B cell (primary cell): ENCODE results near the gene RALA.

Source experiments
- EZH2 ChIP-seq: IDR thresholded peaks from 2 replicates; pipeline ENCODE4 v1.6.1; 2012; ENCODE audit warnings: borderline replicate concordance, low read depth, mild to moderate bottlenecking, moderate library complexity, low read length; ENCODE audit not compliant: insufficient read depth, poor library complexity, severe bottlenecking
- TF ChIP-seq, protein P1 (sequence below): fragments of 200-600 bp; IDR thresholded peaks from one replicate; pipeline ENCODE4 v1.8.0; 2022; ENCODE audit warnings: antibody characterized with exemption, mild to moderate bottlenecking

DNA sequence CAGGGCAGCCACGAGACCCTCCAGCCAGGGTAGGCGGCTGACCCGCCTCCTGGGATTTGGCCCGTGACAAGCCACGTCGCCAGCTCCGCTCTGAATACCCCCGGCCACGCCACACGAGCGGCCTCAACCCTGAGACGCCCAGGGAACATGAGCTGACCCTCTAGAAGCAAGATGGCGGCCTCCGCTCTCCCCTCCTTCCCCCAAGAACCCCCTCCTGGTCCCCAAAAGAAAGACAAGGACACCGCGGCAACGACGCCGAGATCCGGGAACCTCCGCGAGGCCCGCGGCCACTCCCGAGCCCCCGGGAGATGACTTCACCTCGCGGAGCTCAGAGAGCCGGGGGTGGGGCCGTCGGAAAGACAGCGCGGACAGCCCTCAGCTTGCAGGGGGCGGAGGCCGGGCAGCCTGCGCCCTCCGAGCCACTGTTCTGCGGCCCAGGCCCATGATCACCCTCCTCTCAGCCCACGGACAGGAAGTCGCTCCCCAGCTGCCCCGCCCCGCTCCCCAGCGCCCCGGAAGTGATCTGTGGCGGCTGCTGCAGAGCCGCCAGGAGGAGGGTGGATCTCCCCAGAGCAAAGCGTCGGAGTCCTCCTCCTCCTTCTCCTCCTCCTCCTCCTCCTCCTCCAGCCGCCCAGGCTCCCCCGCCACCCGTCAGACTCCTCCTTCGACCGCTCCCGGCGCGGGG is at the start of gene RALA:
- TF ChIP-seq, protein P1, sequence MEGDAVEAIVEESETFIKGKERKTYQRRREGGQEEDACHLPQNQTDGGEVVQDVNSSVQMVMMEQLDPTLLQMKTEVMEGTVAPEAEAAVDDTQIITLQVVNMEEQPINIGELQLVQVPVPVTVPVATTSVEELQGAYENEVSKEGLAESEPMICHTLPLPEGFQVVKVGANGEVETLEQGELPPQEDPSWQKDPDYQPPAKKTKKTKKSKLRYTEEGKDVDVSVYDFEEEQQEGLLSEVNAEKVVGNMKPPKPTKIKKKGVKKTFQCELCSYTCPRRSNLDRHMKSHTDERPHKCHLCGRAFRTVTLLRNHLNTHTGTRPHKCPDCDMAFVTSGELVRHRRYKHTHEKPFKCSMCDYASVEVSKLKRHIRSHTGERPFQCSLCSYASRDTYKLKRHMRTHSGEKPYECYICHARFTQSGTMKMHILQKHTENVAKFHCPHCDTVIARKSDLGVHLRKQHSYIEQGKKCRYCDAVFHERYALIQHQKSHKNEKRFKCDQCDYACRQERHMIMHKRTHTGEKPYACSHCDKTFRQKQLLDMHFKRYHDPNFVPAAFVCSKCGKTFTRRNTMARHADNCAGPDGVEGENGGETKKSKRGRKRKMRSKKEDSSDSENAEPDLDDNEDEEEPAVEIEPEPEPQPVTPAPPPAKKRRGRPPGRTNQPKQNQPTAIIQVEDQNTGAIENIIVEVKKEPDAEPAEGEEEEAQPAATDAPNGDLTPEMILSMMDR: no peak
- TF ChIP-seq EZH2: no peak
